ENCODE results near the gene DCP1A.

GRCh38 chr3:53375019-53375418 is 27.7 kb upstream of the DCP1A start:
- TF ChIP-seq POLR2A (IDR thresholded peaks at IDR 0.05) (no peak), CTCF (IDR thresholded peaks at IDR 0.05) (peak; percentile 36 to 68 (median 58))
